IMR-90 (cell line): ENCODE results near the gene PTCD2. TPM values are rescaled to one million over a fixed set of nuclear protein-coding genes. Genes with fewer than 3 reads are reported as not detected.

Source experiments
- ATAC-seq: fragments of 200-7000 bp; cut with Tn5 transposase; 2 replicates; pipeline ENCODE4 v1.9.1; 2020; ENCODE audit warnings: low read depth, mild to moderate bottlenecking, moderate library complexity
- BruUV-seq: library from RNA; stranded (reverse); fragments of 400-500 nt; replicated peaks from 2 replicates; lab custom pipeline; 2021; lab: Mats Ljungman, UMichigan
- CTCF ChIA-PET: fragments of 300-600 bp; formaldehyde crosslinking; extraction: SDS; loops from one replicate; lab custom pipeline; 2021; ENCODE audit warnings: antibody characterized with exemption; lab: Yijun Ruan, JAX
- POLR2A ChIA-PET: fragments of 300-600 bp; sonication (Branson Sonifier 250); formaldehyde crosslinking; loops from one replicate; lab custom pipeline; 2022; ENCODE audit warnings: antibody characterized with exemption; ENCODE audit not compliant: unreplicated experiment; lab: Charles Lee
- DNase-seq: peaks from one replicate; pipeline ENCODE4 v3.0.0; 2013
- H2AFZ ChIP-seq: replicated peaks from 2 replicates; pipeline ENCODE3; 2013; ENCODE audit warnings: low read length, mild to moderate bottlenecking; ENCODE audit not compliant: poor library complexity
- H2AK5ac ChIP-seq: 2 replicates; pipeline ENCODE4 v1.6.1; 2013; ENCODE audit warnings: low read depth, low read length, inconsistent platforms
- H2AK9ac ChIP-seq: replicated peaks from 2 replicates; pipeline ENCODE3; 2013; ENCODE audit warnings: mild to moderate bottlenecking, low read depth, low read length, moderate library complexity; ENCODE audit not compliant: poor library complexity
- H2BK120ac ChIP-seq: 2 replicates; pipeline ENCODE4 v1.6.1; 2013; ENCODE audit warnings: low read depth, low read length, inconsistent platforms
- H2BK15ac ChIP-seq: 3 replicates; pipeline ENCODE4 v1.6.1; 2013; ENCODE audit warnings: low read depth, low read length, inconsistent platforms
- H2BK20ac ChIP-seq: 2 replicates; pipeline ENCODE4 v1.6.1; 2013; ENCODE audit warnings: low read depth, mild to moderate bottlenecking, inconsistent platforms, low read length, moderate library complexity
- H2BK5ac ChIP-seq: 2 replicates; pipeline ENCODE4 v1.6.1; 2013; ENCODE audit warnings: mild to moderate bottlenecking, low read depth, low read length, inconsistent platforms; ENCODE audit not compliant: poor library complexity, severe bottlenecking
- H3K14ac ChIP-seq: replicated peaks from 2 replicates; pipeline ENCODE4 v1.6.1; 2013; ENCODE audit warnings: low read depth, low read length, inconsistent platforms
- H3K18ac ChIP-seq: 2 replicates; pipeline ENCODE4 v1.6.1; 2013; ENCODE audit warnings: low read depth, low read length, control low read depth
- H3K23ac ChIP-seq: 2 replicates; pipeline ENCODE4 v1.6.1; 2013; ENCODE audit warnings: low read depth, low read length, inconsistent platforms
- H3K27ac ChIP-seq: 2 replicates; pipeline ENCODE4 v1.5.1; 2013; ENCODE audit warnings: mild to moderate bottlenecking, control low read depth, low read length; ENCODE audit not compliant: insufficient read depth
- H3K27me3 ChIP-seq: 2 replicates; pipeline ENCODE4 v1.6.1; 2013; ENCODE audit warnings: low read length; ENCODE audit not compliant: control insufficient read depth, insufficient read depth
- H3K36me3 ChIP-seq: 2 replicates; pipeline ENCODE4 v1.6.1; 2013; ENCODE audit warnings: low read length, mixed read lengths; ENCODE audit not compliant: control insufficient read depth, insufficient read depth
- H3K4ac ChIP-seq: 2 replicates; pipeline ENCODE4 v1.6.1; 2013; ENCODE audit warnings: low read depth, low read length, inconsistent platforms
- H3K4me1 ChIP-seq: 2 replicates; pipeline ENCODE4 v1.6.1; 2013; ENCODE audit warnings: low read length, mixed read lengths; ENCODE audit not compliant: control insufficient read depth, insufficient read depth
- H3K4me2 ChIP-seq: 2 replicates; pipeline ENCODE4 v1.6.1; 2013; ENCODE audit warnings: low read depth, mild to moderate bottlenecking, control low read depth, low read length, moderate library complexity
- H3K4me3 ChIP-seq: 2 replicates; pipeline ENCODE4 v1.5.1; 2013; ENCODE audit warnings: low read depth, mild to moderate bottlenecking, control low read depth, low read length, moderate library complexity; ENCODE audit not compliant: insufficient read depth
- H3K56ac ChIP-seq: 2 replicates; pipeline ENCODE4 v1.6.1; 2013; ENCODE audit warnings: low read length, inconsistent platforms; ENCODE audit not compliant: insufficient read depth; ENCODE audit errors: extremely low read depth
- H3K79me1 ChIP-seq, 2 experiments: 2 replicates each; pipeline ENCODE4 v1.6.1; 2013; ENCODE audit warnings: low read length in 2 of 2, inconsistent platforms in 1 of 2, low read depth in 1 of 2
- H3K9ac ChIP-seq: 2 replicates; pipeline ENCODE4 v1.6.1; 2013; ENCODE audit warnings: low read depth, low read length, control low read depth
- H3K9me1 ChIP-seq: 2 replicates; pipeline ENCODE4 v1.6.1; 2013; ENCODE audit warnings: low read length, inconsistent platforms; ENCODE audit not compliant: insufficient read depth
- H3K9me3 ChIP-seq: 2 replicates; pipeline ENCODE4 v1.6.1; 2013; ENCODE audit warnings: low read length; ENCODE audit not compliant: control insufficient read depth, insufficient read depth
- H4K20me1 ChIP-seq: 2 replicates; pipeline ENCODE4 v1.6.1; 2013; ENCODE audit warnings: low read length, inconsistent platforms; ENCODE audit not compliant: insufficient read depth
- H4K5ac ChIP-seq: 2 replicates; pipeline ENCODE4 v1.6.1; 2013; ENCODE audit warnings: mild to moderate bottlenecking, low read depth, low read length, control low read depth
- H4K8ac ChIP-seq, 2 experiments: 2 replicates each; pipeline ENCODE4 v1.6.1; 2013; ENCODE audit warnings: low read depth in 2 of 2, low read length in 2 of 2, control low read depth in 1 of 2, inconsistent platforms in 1 of 2
- H4K91ac ChIP-seq: 2 replicates; pipeline ENCODE4 v1.6.1; 2013; ENCODE audit warnings: low read depth, low read length, inconsistent platforms; ENCODE audit not compliant: insufficient read depth
- BHLHE40 ChIP-seq: fragments of 150-350 bp; IDR thresholded peaks from 2 replicates; pipeline ENCODE4 v1.6.1; 2016; ENCODE audit warnings: mild to moderate bottlenecking, low read depth, low read length
- CEBPB ChIP-seq: IDR thresholded peaks from 2 replicates; pipeline ENCODE4 v1.6.1; 2012; ENCODE audit warnings: low read depth, low read length, improper control_type of control experiment
- CHD1 ChIP-seq: IDR thresholded peaks from 2 replicates; pipeline ENCODE4 v1.6.1; 2012; ENCODE audit warnings: low read depth, low read length, improper control_type of control experiment
- CTCF ChIP-seq: conservative IDR thresholded peaks from 2 replicates; pipeline ENCODE4 v1.5.1; 2012; ENCODE audit warnings: mild to moderate bottlenecking, low read depth, low read length, improper control_type of control experiment
- ELK1 ChIP-seq: fragments of 150-350 bp; IDR thresholded peaks from 2 replicates; pipeline ENCODE4 v1.6.1; 2016; ENCODE audit warnings: low read depth, mild to moderate bottlenecking, low read length, moderate library complexity, borderline replicate concordance
- FOS ChIP-seq: fragments of 150-350 bp; IDR thresholded peaks from 2 replicates; pipeline ENCODE4 v1.6.1; 2016; ENCODE audit warnings: low read depth, low read length
- MAFK ChIP-seq: IDR thresholded peaks from 2 replicates; pipeline ENCODE4 v1.6.1; 2012; ENCODE audit warnings: low read depth, low read length, improper control_type of control experiment
- MAZ ChIP-seq: IDR thresholded peaks from 2 replicates; pipeline ENCODE4 v1.6.1; 2012; ENCODE audit warnings: low read depth, mild to moderate bottlenecking, low read length, improper control_type of control experiment, moderate library complexity, borderline replicate concordance
- MXI1 ChIP-seq: IDR thresholded peaks from 2 replicates; pipeline ENCODE4 v1.6.1; 2012; ENCODE audit warnings: low read depth, mild to moderate bottlenecking, low read length, moderate library complexity, borderline replicate concordance
- NFE2L2 ChIP-seq: fragments of 150-350 bp; IDR thresholded peaks from 2 replicates; pipeline ENCODE4 v1.6.1; 2016; ENCODE audit warnings: low read depth, mild to moderate bottlenecking, low read length
- POLR2A ChIP-seq: IDR thresholded peaks from 2 replicates; pipeline ENCODE4 v1.6.1; 2012; ENCODE audit warnings: mild to moderate bottlenecking, low read depth, low read length
- RAD21 ChIP-seq: IDR thresholded peaks from 2 replicates; pipeline ENCODE4 v1.6.1; 2012; ENCODE audit warnings: low read length, improper control_type of control experiment
- RCOR1 ChIP-seq: IDR thresholded peaks from 2 replicates; pipeline ENCODE4 v1.6.1; 2012; ENCODE audit warnings: mild to moderate bottlenecking, low read length, improper control_type of control experiment; ENCODE audit not compliant: insufficient replicate concordance
- RFX5 ChIP-seq: IDR thresholded peaks from 2 replicates; pipeline ENCODE4 v1.8.0; 2012; ENCODE audit warnings: low read depth, mild to moderate bottlenecking, low read length, moderate library complexity
- SMC3 ChIP-seq: fragments of 150-350 bp; IDR thresholded peaks from 2 replicates; pipeline ENCODE4 v1.6.1; 2016; ENCODE audit warnings: low read depth, mild to moderate bottlenecking, antibody characterized with exemption, low read length, moderate library complexity
- USF2 ChIP-seq: fragments of 150-350 bp; IDR thresholded peaks from 2 replicates; pipeline ENCODE4 v1.6.1; 2017; ENCODE audit warnings: mild to moderate bottlenecking, antibody characterized with exemption, low read length, low read depth
- WGBS, 2 experiments: methylation state at CpG; one replicate each; pipeline versions ENCODE4 v1.1.5 to v1.1.7; 2013; ENCODE audit warnings: missing lambda C conversion rate in 2 of 2; ENCODE audit not compliant: insufficient read length in 1 of 2; ENCODE audit errors: extremely low coverage in 2 of 2; 5-methylcytosine and 5-hydroxymethylcytosine counted together
- dilution Hi-C: fragments of 300-500 bp; cut with HindIII; formaldehyde crosslinking; loops from one replicate; pipeline ENCODE4 v1.14.3; 2018; ENCODE audit warnings: low sequenced_read_pairs; ENCODE audit not compliant: unreplicated experiment
- in situ Hi-C: fragments of 300-500 bp; cut with MboI; formaldehyde crosslinking; loops from 3 replicates; pipeline ENCODE4 v1.14.3; 2019; ENCODE audit warnings: low sequenced_read_pairs, inconsistent platforms, mixed read lengths
- intact Hi-C: fragments of 100-400 bp; cut with micrococcal nuclease; formaldehyde crosslinking; loops from 2 replicates; pipeline ENCODE4 v1.10.0; 2022
- polyA plus RNA-seq, 3 experiments: library from polyadenylated mRNA; depleted of rRNA; stranded (reverse); fragments of >200 nt; gene quantifications; 2 replicates each; pipeline ENCODE4 v1.2.3, GENCODE V29; 2012; ENCODE audit warnings: low replicate concordance in 1 of 3
- total RNA-seq: library from RNA; depleted of rRNA; stranded (reverse); fragments of >200 nt; gene quantifications from 2 replicates; pipeline ENCODE4 v1.2.3, GENCODE V29; 2012

The PTCD2 gene
- total and polyA plus RNA-seq, 2 of the 4 experiments (the other 2 are of a cell fraction), result 6.5 to 9.9 TPM

GRCh38 chr5:72301557-72301956, 18.6 kb upstream of the PTCD2 start:
- Histone ChIP-seq H2AFZ (no peak overlapping the region), H3K9ac (no peak overlapping the region), H3K36me3 (no peaks in the 10 kb centered on the region), H3K4me1 (no peaks in the 10 kb centered on the region; the same call in 1 of the 2 replicates), H4K91ac (no peak overlapping the region), H3K56ac (no peak overlapping the region), H2AK9ac (no peak overlapping the region), H2BK5ac (no peak overlapping the region), H3K4ac (no peak overlapping the region), H4K8ac (no peak overlapping the region), H3K18ac (no peak overlapping the region), H3K27ac (no peak overlapping the region), H3K9me1 (peaks cover 3% of the 10 kb centered on the region; the same call in 1 of the 2 replicates), H3K23ac (no peak overlapping the region), H3K79me1 (peaks cover 31 to 49% of the 10 kb centered on the region in 2 experiments), H4K5ac (no peak overlapping the region), H2BK15ac (no peak overlapping the region), H2BK20ac (no peak overlapping the region), H3K14ac (no peak overlapping the region), H2BK120ac (no peak overlapping the region), H4K20me1 (no peaks in the 10 kb centered on the region), H3K9me3 (no peaks in the 10 kb centered on the region), H3K27me3 (no peaks in the 10 kb centered on the region), H3K4me3 (no peak overlapping the region), H3K4me2 (no peak overlapping the region), H2AK5ac (no peak overlapping the region)
- no peak for ATAC-seq
- in situ Hi-C loops (loop anchor here (25.0 kb wide), 1 partner anchor 714 kb away; the partner anchor contains the start of gene MCCC2), intact Hi-C loops (loop anchor here (10.0 kb wide), 1 partner anchor 357 kb away; no protein-coding TSS in a partner anchor), dilution Hi-C loops (no loop called here)
- CTCF ChIA-PET, result interaction anchor here (1.3 to 2.0 kb wide), 2 partner anchors 13 to 21 kb away, joined by 4 read pairs; no protein-coding TSS in a partner anchor
- WGBS, 2 experiments, result 67% methylated on average over 1 of the region's 6 CpGs; no CpG with 5 or more reads in 1 of the 2 experiments
- no peak for DNase-seq
- POLR2A ChIA-PET, result no interaction called here
- BruUV-seq, result no TSS peak
- TF ChIP-seq RCOR1 (no peak), CTCF (no peak), ELK1 (no peak), CEBPB (no peak), SMC3 (no peak), USF2 (no peak), RFX5 (no peak), RAD21 (no peak), MXI1 (no peak), NFE2L2 (no peak), CHD1 (no peak), MAFK (no peak), FOS (no peak), MAZ (no peak), BHLHE40 (no peak), POLR2A (no peak)
